Effector memory CD8-positive, alpha-beta T cell (primary cell): ENCODE results near the gene TBX4.

Experiments used
- ATAC-seq: fragments of 150-1000 bp; cut with Tn5 transposase; replicated peaks from 2 replicates; pipeline ENCODE4 v1.10.0; 2021; ENCODE audit warnings: mild to moderate bottlenecking, moderate library complexity
- DNase-seq, 3 experiments: peaks; one replicate each; pipeline ENCODE4 v3.0.0; 2021
- H3K27ac Mint-ChIP-seq, 2 donors: one replicate each; pipeline ENCODE4 v1.8.0; 2022; ENCODE audit warnings: mild to moderate bottlenecking in 2 of 2, mixed read lengths in 2 of 2, moderate library complexity in 2 of 2
- H3K27me3 Mint-ChIP-seq, 2 donors: one replicate each; pipeline ENCODE4 v1.8.0; 2022; ENCODE audit warnings: mixed read lengths in 2 of 2
- H3K36me3 Mint-ChIP-seq: one replicate; pipeline ENCODE4 v1.8.0; 2022; ENCODE audit warnings: mild to moderate bottlenecking, moderate library complexity, mixed read lengths; ENCODE audit not compliant: insufficient read depth
- H3K4me1 Mint-ChIP-seq, 2 donors: one replicate each; pipeline ENCODE4 v1.8.0; 2022; ENCODE audit warnings: low read depth in 2 of 2, mixed read lengths in 2 of 2
- H3K4me3 Mint-ChIP-seq, 2 donors: one replicate each; pipeline ENCODE4 v1.8.0; 2022; ENCODE audit warnings: mild to moderate bottlenecking in 2 of 2, mixed read lengths in 2 of 2, moderate library complexity in 2 of 2
- H3K9me3 Mint-ChIP-seq, 2 donors: one replicate each; pipeline ENCODE4 v1.8.0; 2022; ENCODE audit warnings: mixed read lengths in 2 of 2
- total RNA-seq, 9 experiments: gene quantifications; one replicate each; lab custom pipeline; 2026; lab: John Stamatoyannopoulos, UW

Gene TBX4
- total RNA-seq, result 0 to 0.06 (median 0) reads per million in 9 experiments

- Mint-ChIP-seq H3K36me3 (peaks cover 5% of the 10 kb centered on the region), H3K27ac (no peak within 1 kb of the TSS), H3K27me3 (peaks cover 62 to 89% of the 10 kb centered on the region in 2 donors), H3K9me3 (no peaks in the 10 kb centered on the region), H3K4me3 (peak within 1 kb of the TSS; percentile 49 to 60), H3K4me1 (peaks cover 17 to 18% of the 10 kb centered on the region in 2 donors)
- no peak for ATAC-seq
- no peak for DNase-seq
These were observed at the start of gene TBX4 for GRCh38 chr17:61452301-61453290. Gene TBX4, plus strand, starts transcription at chr17:61452422. Its CDS starts 4,069 bp downstream, at chr17:61456491.

GRCh38 chr17:61402978-61403800 is 49.0 kb upstream of the TBX4 start:
- peaks cover 15% of the 10 kb centered on the region for H3K36me3 Mint-ChIP-seq
- DNase-seq, result no peak
- peak overlapping the region in 1 of 2 donors; percentile 6 for H3K27ac Mint-ChIP-seq
- H3K4me3 Mint-ChIP-seq, result peak overlapping the region; percentile 54 to 70
- H3K27me3 Mint-ChIP-seq, result peaks cover 66 to 73% of the 10 kb centered on the region in 2 donors
- H3K4me1 Mint-ChIP-seq, result peaks cover 25 to 30% of the 10 kb centered on the region in 2 donors
- no peaks in the 10 kb centered on the region for H3K9me3 Mint-ChIP-seq
- peak; percentile 39 for ATAC-seq

GRCh38 chr17:61403801-61404662 is 48.2 kb upstream of the TBX4 start:
- no peak for DNase-seq

DNA sequence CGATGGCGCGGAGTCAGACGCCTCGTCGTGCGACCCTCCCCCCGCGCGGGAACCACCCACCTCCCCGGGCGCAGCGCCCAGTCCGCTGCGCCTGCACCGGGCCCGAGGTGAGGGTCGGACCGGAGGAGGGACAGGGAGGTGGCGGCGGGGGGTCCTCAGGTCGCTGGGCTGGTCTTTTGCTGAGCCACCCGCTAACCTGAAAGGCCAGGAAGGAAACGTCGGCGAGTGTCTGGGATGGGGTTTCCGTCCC is 47.6 kb upstream of the TBX4 start:
- Mint-ChIP-seq H3K4me1 (peaks cover 25 to 32% of the 10 kb centered on the region in 2 donors), H3K36me3 (peaks cover 19% of the 10 kb centered on the region), H3K9me3 (no peaks in the 10 kb centered on the region), H3K4me3 (peak overlapping the region; percentile 54 to 70), H3K27ac (no peak overlapping the region), H3K27me3 (peaks cover 67 to 77% of the 10 kb centered on the region in 2 donors)
- no peak for DNase-seq
- no peak for ATAC-seq

More at GRCh38 chr17:61403801-61404662, 48.2 kb upstream of the TBX4 start:
- Mint-ChIP-seq H3K27ac (no peak overlapping the region), H3K36me3 (peaks cover 19% of the 10 kb centered on the region), H3K27me3 (peaks cover 67 to 73% of the 10 kb centered on the region in 2 donors), H3K4me3 (peak overlapping the region; percentile 54 to 70), H3K9me3 (no peaks in the 10 kb centered on the region), H3K4me1 (peaks cover 25 to 32% of the 10 kb centered on the region in 2 donors)
- peak; percentile 32 for ATAC-seq

DNA sequence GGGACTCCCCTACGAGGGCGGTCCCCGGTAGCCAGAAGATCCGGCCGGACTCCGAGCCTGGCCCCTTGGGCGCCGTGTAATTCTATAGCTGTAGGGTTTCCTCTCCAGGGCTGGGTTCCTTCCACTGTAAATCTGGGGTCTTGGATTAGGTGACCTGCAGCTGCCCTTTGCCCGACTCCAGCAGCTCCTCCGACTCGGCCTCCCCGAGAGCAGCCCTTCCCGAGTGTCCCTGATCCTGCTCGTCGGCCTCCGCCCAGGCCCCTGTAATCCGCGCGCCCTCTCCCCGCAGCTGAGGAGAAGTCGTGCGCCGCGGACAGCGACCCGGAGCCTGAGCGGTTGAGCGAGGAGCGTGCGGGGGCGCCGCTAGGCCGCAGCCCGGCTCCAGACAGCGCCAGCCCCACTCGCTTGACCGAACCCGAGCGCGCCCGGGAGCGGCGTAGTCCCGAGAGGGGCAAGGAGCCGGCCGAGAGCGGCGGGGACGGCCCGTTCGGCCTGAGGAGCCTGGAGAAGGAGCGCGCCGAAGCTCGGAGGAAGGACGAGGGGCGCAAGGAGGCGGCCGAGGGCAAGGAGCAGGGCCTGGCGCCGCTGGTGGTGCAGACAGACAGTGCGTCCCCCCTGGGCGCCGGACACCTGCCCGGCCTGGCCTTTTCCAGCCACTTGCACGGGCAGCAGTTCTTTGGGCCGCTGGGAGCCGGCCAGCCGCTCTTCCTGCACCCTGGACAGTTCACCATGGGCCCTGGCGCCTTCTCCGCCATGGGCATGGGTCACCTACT is 47.1 kb upstream of the TBX4 start:
- DNase-seq, result no peak

DNA sequence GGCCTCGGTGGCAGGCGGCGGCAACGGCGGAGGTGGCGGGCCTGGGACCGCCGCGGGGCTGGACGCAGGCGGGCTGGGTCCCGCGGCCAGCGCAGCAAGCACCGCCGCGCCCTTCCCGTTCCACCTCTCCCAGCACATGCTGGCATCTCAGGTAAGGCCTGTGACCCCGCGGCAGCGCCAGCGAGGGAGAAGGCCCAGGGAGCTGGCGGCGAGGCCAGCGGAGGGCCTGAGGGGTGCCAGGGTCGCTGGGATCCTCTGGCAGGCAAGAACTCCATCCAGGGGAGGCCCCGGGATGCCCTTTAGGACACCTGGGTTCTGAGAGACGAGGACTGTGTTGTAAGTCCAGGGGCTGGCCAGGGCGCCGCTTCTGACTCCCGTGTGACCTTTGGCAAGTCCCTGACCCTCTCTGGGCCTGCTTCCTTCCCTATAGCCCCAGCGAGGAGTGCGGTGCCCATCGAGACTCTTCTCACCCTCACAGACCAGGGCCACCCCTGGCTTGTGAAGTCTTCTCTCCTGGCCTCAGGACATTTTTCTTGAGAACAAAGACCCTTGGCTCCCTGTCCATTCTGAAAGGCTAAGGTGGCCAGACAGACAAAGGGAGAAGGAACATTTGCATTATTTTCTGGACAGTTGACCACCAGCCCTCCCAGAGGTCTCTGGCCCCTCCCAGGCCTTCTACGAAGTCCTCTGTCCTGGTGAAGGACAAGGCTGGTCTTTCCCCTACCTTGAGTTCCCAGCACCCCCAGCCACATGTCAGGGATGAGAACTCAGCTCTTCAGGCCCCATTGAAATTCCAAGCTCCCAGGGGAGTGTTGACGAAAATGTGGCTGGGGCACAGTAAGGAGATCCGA is 46.3 kb upstream of the TBX4 start:
- H3K27ac Mint-ChIP-seq, result no peak overlapping the region
- H3K27me3 Mint-ChIP-seq, result peaks cover 76 to 86% of the 10 kb centered on the region in 2 donors
- H3K4me1 Mint-ChIP-seq, result peaks cover 32 to 40% of the 10 kb centered on the region in 2 donors
- H3K9me3 Mint-ChIP-seq, result no peaks in the 10 kb centered on the region
- H3K4me3 Mint-ChIP-seq, result no peak overlapping the region
- DNase-seq, result no peak
- peaks cover 20% of the 10 kb centered on the region for H3K36me3 Mint-ChIP-seq
- ATAC-seq, result no peak

More for the DNA sequence above, 47.1 kb upstream of the TBX4 start:
- H3K4me1 Mint-ChIP-seq, result peaks cover 25 to 35% of the 10 kb centered on the region in 2 donors
- H3K9me3 Mint-ChIP-seq, result no peaks in the 10 kb centered on the region
- H3K27ac Mint-ChIP-seq, result no peak overlapping the region
- H3K36me3 Mint-ChIP-seq, result peaks cover 19% of the 10 kb centered on the region
- H3K27me3 Mint-ChIP-seq, result peaks cover 71 to 82% of the 10 kb centered on the region in 2 donors
- no peak for ATAC-seq
- H3K4me3 Mint-ChIP-seq, result peak overlapping the region; percentile 54 to 70

- no peak overlapping the region for H3K27ac Mint-ChIP-seq
- DNase-seq (no peak), ATAC-seq (no peak)
- no peaks in the 10 kb centered on the region for H3K9me3 Mint-ChIP-seq
- peaks cover 32 to 36% of the 10 kb centered on the region in 2 donors for H3K4me1 Mint-ChIP-seq
- H3K4me3 Mint-ChIP-seq, result no peak overlapping the region
- H3K27me3 Mint-ChIP-seq, result peaks cover 71 to 80% of the 10 kb centered on the region in 2 donors
- H3K36me3 Mint-ChIP-seq, result peaks cover 14% of the 10 kb centered on the region
These were observed 45.7 kb upstream of the TBX4 start for GRCh38 chr17:61406537-61406845.

- Mint-ChIP-seq H3K4me1 (peaks cover 32 to 36% of the 10 kb centered on the region in 2 donors), H3K36me3 (peaks cover 13% of the 10 kb centered on the region), H3K27ac (no peak overlapping the region), H3K27me3 (peaks cover 63 to 73% of the 10 kb centered on the region in 2 donors), H3K9me3 (no peaks in the 10 kb centered on the region), H3K4me3 (no peak overlapping the region)
- ATAC-seq (no peak), DNase-seq (no peak)
These were observed 45.0 kb upstream of the TBX4 start for GRCh38 chr17:61406971-61407911.

DNA sequence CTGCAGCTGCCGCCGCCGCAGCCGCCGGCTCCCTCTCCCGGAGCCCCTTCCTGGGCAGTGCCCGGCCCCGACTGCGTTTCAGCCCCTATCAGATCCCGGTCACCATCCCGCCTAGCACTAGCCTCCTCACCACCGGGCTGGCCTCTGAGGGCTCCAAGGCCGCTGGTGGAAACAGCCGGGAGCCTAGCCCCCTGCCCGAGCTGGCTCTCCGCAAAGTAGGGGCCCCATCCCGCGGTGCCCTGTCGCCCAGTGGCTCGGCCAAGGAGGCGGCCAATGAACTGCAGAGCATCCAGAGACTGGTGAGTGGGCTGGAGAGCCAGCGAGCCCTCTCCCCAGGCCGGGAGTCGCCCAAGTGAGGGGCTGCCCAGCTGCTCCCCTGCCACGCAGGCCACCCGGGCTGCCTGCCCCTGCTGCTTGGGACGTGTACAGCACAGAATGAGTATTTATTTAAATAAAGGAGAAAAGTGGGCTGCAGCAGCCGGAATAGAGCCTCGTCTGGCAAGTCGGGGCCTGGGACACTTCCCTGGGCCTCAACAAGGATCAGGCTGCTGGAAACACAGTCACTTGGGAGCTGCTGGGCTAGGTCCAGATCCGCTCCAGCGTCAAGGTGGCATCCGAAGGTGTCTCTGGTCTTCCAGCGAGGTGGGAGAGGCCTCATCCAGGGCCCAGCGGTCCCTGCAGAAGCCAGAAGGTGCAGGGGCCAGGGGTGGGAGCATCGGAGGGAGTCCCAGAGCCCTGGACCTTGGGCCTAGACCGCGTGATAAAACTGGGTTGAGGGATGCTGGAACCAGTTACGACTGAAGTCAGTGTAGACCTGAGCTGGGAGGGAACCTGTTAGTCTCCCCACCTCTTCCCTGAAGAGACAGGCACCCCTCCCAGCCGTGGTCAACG is 43.8 kb upstream of the TBX4 start:
- H3K9me3 Mint-ChIP-seq, result no peaks in the 10 kb centered on the region
- peaks cover 9% of the 10 kb centered on the region for H3K36me3 Mint-ChIP-seq
- DNase-seq, result no peak
- H3K4me1 Mint-ChIP-seq, result peaks cover 21 to 28% of the 10 kb centered on the region in 2 donors
- ATAC-seq, result no peak
- H3K27me3 Mint-ChIP-seq, result peaks cover 52 to 61% of the 10 kb centered on the region in 2 donors
- no peak overlapping the region for H3K27ac Mint-ChIP-seq
- peak overlapping the region; percentile 64 to 65 for H3K4me3 Mint-ChIP-seq
